GM12878 (cell line): Measurements from ENCODE around the gene DOCK9. TPM values are rescaled to one million over a fixed set of nuclear protein-coding genes. Genes with fewer than 3 reads are reported as not detected.

Experiments used
- ATAC-seq: fragments of 200-7000 bp; cut with Tn5 transposase; 3 replicates; pipeline ENCODE4 v1.9.1; 2020; ENCODE audit warnings: mild to moderate bottlenecking, moderate library complexity
- BruUV-seq: library from RNA; stranded (reverse); fragments of 400-500 nt; replicated peaks from 2 replicates; lab custom pipeline; 2021; lab: Mats Ljungman, UMichigan
- CTCF ChIA-PET: fragments of 300-600 bp; sonication (Branson Sonifier 250); formaldehyde crosslinking; extraction: SDS; loops from one replicate; lab custom pipeline; 2021; ENCODE audit warnings: inconsistent platforms; lab: Yijun Ruan, JAX
- POLR2A ChIA-PET: fragments of 350-600 bp; formaldehyde crosslinking; extraction: SDS; loops from one replicate; lab custom pipeline; 2021; ENCODE audit warnings: inconsistent platforms; lab: Charles Lee
- RAD21 ChIA-PET: fragments of 300-600 bp; sonication (Branson Sonifier 250); formaldehyde crosslinking; loops from one replicate; lab custom pipeline; 2023; ENCODE audit warnings: antibody characterized with exemption; ENCODE audit not compliant: unreplicated experiment; lab: Charles Lee
- SMC1A ChIA-PET: fragments of 300-600 bp; sonication (Branson Sonifier 250); formaldehyde crosslinking; loops from one replicate; lab custom pipeline; 2023; ENCODE audit not compliant: unreplicated experiment, uncharacterized antibody; lab: Charles Lee
- DNase-seq: peaks from one replicate; pipeline ENCODE4 v3.0.0-alpha.2; 2011; ENCODE audit warnings: low read depth, low spot score
- FAIRE-seq: peaks from 3 replicates; lab custom pipeline; 2011; peaks lifted over from hg19 to GRCh38; lab: Jason Lieb, UNC
- H2AFZ ChIP-seq: 2 replicates; pipeline ENCODE4 v1.6.0; 2011; ENCODE audit warnings: low read depth, low read length, control low read depth; ENCODE audit not compliant: control insufficient read depth
- H3K27ac ChIP-seq: 2 replicates; pipeline ENCODE4 v1.5.1; 2011; ENCODE audit warnings: control low read depth; ENCODE audit not compliant: control insufficient read depth, insufficient read depth
- H3K27me3 ChIP-seq, 2 experiments: replicated peaks in 1 of 2; 2 replicates each; pipeline versions ENCODE4 v1.6.0 to v1.6.1; 2011; ENCODE audit warnings: low read length in 1 of 2; ENCODE audit not compliant: control insufficient read depth in 2 of 2, insufficient read depth in 2 of 2
- H3K36me3 ChIP-seq, 2 experiments: 2 replicates each; pipeline ENCODE4 v1.5.1; 2011; ENCODE audit warnings: low read length in 1 of 2; ENCODE audit not compliant: control insufficient read depth in 2 of 2, insufficient read depth in 2 of 2
- H3K4me1 ChIP-seq: 2 replicates; pipeline ENCODE4 v1.6.1; 2011; ENCODE audit warnings: mild to moderate bottlenecking, low read length, moderate library complexity, mixed read lengths; ENCODE audit not compliant: control insufficient read depth, insufficient read depth
- H3K4me2 ChIP-seq: 2 replicates; pipeline ENCODE4 v1.6.0; 2011; ENCODE audit warnings: control low read depth; ENCODE audit not compliant: control insufficient read depth, insufficient read depth
- H3K4me3 ChIP-seq: fragments of 200-600 bp; sonication (generic); 2 replicates; pipeline ENCODE4 v1.5.1; 2016
- H3K79me2 ChIP-seq: 2 replicates; pipeline ENCODE4 v1.6.0; 2011; ENCODE audit warnings: low read length; ENCODE audit not compliant: control insufficient read depth, insufficient read depth
- H3K9ac ChIP-seq: 2 replicates; pipeline ENCODE4 v1.8.0; 2011; ENCODE audit warnings: low read length, control low read depth, mixed read lengths; ENCODE audit not compliant: control insufficient read depth, insufficient read depth
- H3K9me3 ChIP-seq: replicated peaks from 3 replicates; pipeline ENCODE4 v1.5.1; 2011; ENCODE audit warnings: mild to moderate bottlenecking, low read length; ENCODE audit not compliant: control insufficient read depth, insufficient read depth
- H4K20me1 ChIP-seq: 2 replicates; pipeline ENCODE4 v1.6.0; 2011; ENCODE audit not compliant: control insufficient read depth, insufficient read depth
- BACH1 ChIP-seq: fragments of 450-650 bp; IDR thresholded peaks from 2 replicates; pipeline ENCODE4 v1.6.1; 2017; ENCODE audit warnings: mild to moderate bottlenecking, borderline replicate concordance
- BCL11A ChIP-seq: IDR thresholded peaks from 2 replicates; pipeline ENCODE4 v1.6.1; 2011; ENCODE audit warnings: low read depth, low read length
- BHLHE40 ChIP-seq, 2 experiments: fragments of 450-650 bp in 1 of 2; IDR thresholded peaks; 2 replicates each; pipeline ENCODE4 v1.6.1; 2011 to 2017; ENCODE audit warnings: low read depth in 2 of 2, borderline replicate concordance in 1 of 2, improper control_type of control experiment in 1 of 2, low read length in 1 of 2, mild to moderate bottlenecking in 1 of 2
- CBX3 ChIP-seq: fragments of 200-600 bp; sonication (generic); IDR thresholded peaks from 2 replicates; pipeline ENCODE4 v1.6.1; 2016; ENCODE audit warnings: low read depth, borderline replicate concordance
- FOXK2 ChIP-seq: fragments of 450-650 bp; IDR thresholded peaks from 2 replicates; pipeline ENCODE4 v1.6.1; 2017; ENCODE audit warnings: mild to moderate bottlenecking, moderate library complexity
- FOXM1 ChIP-seq: IDR thresholded peaks from 2 replicates; pipeline ENCODE4 v1.6.1; 2012; ENCODE audit warnings: low read depth, mild to moderate bottlenecking, inconsistent platforms, low read length, moderate library complexity
- GABPA ChIP-seq: IDR thresholded peaks from 2 replicates; pipeline ENCODE4 v1.6.1; 2014; ENCODE audit warnings: antibody characterized with exemption, low read depth, mild to moderate bottlenecking, inconsistent platforms
- MXI1 ChIP-seq: fragments of 150-350 bp; IDR thresholded peaks from 2 replicates; pipeline ENCODE4 v1.6.1; 2011; ENCODE audit warnings: low read depth, mild to moderate bottlenecking, inconsistent platforms, low read length, improper control_type of control experiment
- NFIC ChIP-seq: IDR thresholded peaks from 2 replicates; pipeline ENCODE4 v1.6.1; 2012; ENCODE audit warnings: low read depth, mild to moderate bottlenecking, inconsistent platforms, low read length, moderate library complexity
- NRF1 ChIP-seq: conservative IDR thresholded peaks from 2 replicates; pipeline ENCODE4 v1.6.1; 2011; ENCODE audit warnings: mild to moderate bottlenecking, low read depth, low read length, improper control_type of control experiment
- RAD51 ChIP-seq: fragments of 450-650 bp; IDR thresholded peaks from 2 replicates; pipeline ENCODE4 v1.6.1; 2016; ENCODE audit warnings: moderate library complexity, mild to moderate bottlenecking, inconsistent platforms
- RB1 ChIP-seq: fragments of 450-650 bp; formaldehyde crosslinking; IDR thresholded peaks from 2 replicates; pipeline ENCODE4 v1.6.1; 2017; ENCODE audit warnings: mild to moderate bottlenecking, borderline replicate concordance
- SPI1 ChIP-seq: IDR thresholded peaks from 2 replicates; pipeline ENCODE4 v1.6.1; 2011; ENCODE audit warnings: low read depth, mild to moderate bottlenecking, low read length, moderate library complexity, borderline replicate concordance; ENCODE audit not compliant: insufficient read depth
- STAT1 ChIP-seq: fragments of 450-650 bp; conservative IDR thresholded peaks from 2 replicates; pipeline ENCODE4 v1.6.1; 2014; ENCODE audit warnings: antibody characterized with exemption, mild to moderate bottlenecking
- ZBTB33 ChIP-seq: fragments of 450-650 bp; IDR thresholded peaks from 2 replicates; pipeline ENCODE4 v1.6.1; 2017; ENCODE audit warnings: mild to moderate bottlenecking
- WGBS: methylation state at CpG from one replicate; pipeline ENCODE4 v1.1.6; 2016; ENCODE audit warnings: low lambda C conversion rate; ENCODE audit not compliant: insufficient replicate concordance, insufficient coverage; ENCODE audit errors: missing lambda C conversion rate; 5-methylcytosine and 5-hydroxymethylcytosine counted together
- in situ Hi-C: fragments of 300-500 bp; cut with MboI; formaldehyde crosslinking; loops from 9 replicates; pipeline ENCODE4 v1.14.3; 2018; ENCODE audit warnings: mixed read lengths
- intact Hi-C: fragments of 100-400 bp; cut with micrococcal nuclease; formaldehyde crosslinking; loops from one replicate; pipeline ENCODE4 v1.14.2; 2022; ENCODE audit not compliant: unreplicated experiment
- polyA plus RNA-seq, 11 experiments: library from polyadenylated mRNA; depleted of rRNA in 4 of 11; unstranded in 6 of 11; stranded (reverse) in 5 of 11; fragments of >200 nt; fragmentation: Nextera tagmentation in 4 of 11; fragmentation: Illumina TruSeq in 1 of 11; extraction: Ambion mirVana in 4 of 11; extraction: Trizol in 1 of 11; gene quantifications; 1 replicate in 1 of 11; 2 replicates in 10 of 11; pipeline versions ENCODE4 v1.2.1 to v1.2.3, GENCODE V29; 2011 to 2016; ENCODE audit warnings: inconsistent platforms in 2 of 11, missing spikeins in 2 of 11, low read depth in 1 of 11
- total RNA-seq, 4 experiments: library from RNA; depleted of rRNA in 3 of 4; stranded (reverse); fragments of >200 nt in 3 of 4; fragmentation: Illumina TruSeq in 1 of 4; extraction: Trizol in 1 of 4; gene quantifications; 2 replicates each; pipeline versions ENCODE4 v1.2.1 to v1.2.3, GENCODE V29; 2013 to 2021

DOCK9 gene
- total and polyA plus RNA-seq, 10 of the 15 experiments (the other 5 are each of a cell fraction or from before 2014, with no cell fraction given), result 0.09 to 2.9 (median 0.74) TPM

- CTCF ChIA-PET, result interaction anchor here (0.5 to 2.1 kb wide), 2 partner anchors 40 to 264 kb away, joined by 3 to 6 read pairs; no protein-coding TSS in a partner anchor
- RAD21 ChIA-PET, result interaction anchor here (1.1 kb wide), 1 partner anchor 15 kb away, joined by 3 read pairs; no protein-coding TSS in a partner anchor
- intact Hi-C loops, result no loop called here
- Histone ChIP-seq H3K27me3 (no peaks in the 10 kb centered on the region), H3K36me3 (no peaks in the 10 kb centered on the region), H3K9me3 (no peaks in the 10 kb centered on the region), H3K9ac (no peak overlapping the region), H3K4me1 (no peaks in the 10 kb centered on the region), H3K27ac (no peak overlapping the region), H3K4me2 (no peak overlapping the region), H2AFZ (no peak overlapping the region), H3K4me3 (no peak overlapping the region), H3K79me2 (no peaks in the 10 kb centered on the region), H4K20me1 (no peaks in the 10 kb centered on the region)
- SMC1A ChIA-PET, result interaction anchor here (1.6 kb wide), 1 partner anchor 21 kb away, joined by 4 read pairs; no protein-coding TSS in a partner anchor
- TF ChIP-seq CBX3 (no peak), NFIC (no peak), FOXM1 (no peak)
- no peak for DNase-seq
- in situ Hi-C loops, result no loop called here
- FAIRE-seq, result no peak
- WGBS, result 35% methylated on average over 14 of the region's 14 CpGs
- no TSS peak for BruUV-seq
- POLR2A ChIA-PET, result no interaction called here
- no peak for ATAC-seq
Observed at GRCh38 chr13:98800078-98800477, 177.8 kb downstream of the DOCK9 start.

DNA sequence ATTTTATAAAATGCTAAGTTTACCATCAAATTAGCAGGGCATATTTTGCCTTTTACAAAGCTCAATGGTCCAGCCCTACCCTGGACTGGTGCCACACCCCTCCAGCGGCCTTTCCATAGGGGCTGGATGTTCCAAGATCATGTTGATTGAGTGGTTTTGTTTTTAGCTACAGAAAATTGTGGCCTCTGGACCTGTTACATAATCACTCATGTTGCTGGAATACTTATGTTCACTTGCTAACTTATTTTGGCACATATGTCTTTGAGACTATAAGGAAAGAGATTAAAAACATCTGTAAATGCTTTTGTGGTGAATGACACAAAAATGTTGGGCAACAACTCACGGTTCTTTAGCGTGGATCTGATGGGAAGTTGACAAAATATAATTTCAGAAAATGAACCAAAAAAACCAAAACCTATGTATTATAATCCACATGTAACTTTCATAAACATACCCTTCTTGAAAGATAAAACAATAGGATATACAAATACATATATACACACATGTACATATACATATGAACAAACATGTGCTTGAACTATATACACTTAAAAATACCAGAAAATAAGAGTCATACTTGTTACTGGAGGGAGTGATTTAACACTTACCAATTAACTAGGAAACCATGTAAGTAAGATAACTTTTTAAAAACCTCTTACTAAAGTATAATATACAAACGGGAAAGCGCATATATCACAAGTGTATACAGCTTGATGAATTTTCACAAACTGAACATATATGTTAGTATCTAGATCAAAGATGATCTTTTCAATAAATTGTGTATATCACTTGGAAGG, 178.8 kb downstream of the DOCK9 start:
- no TSS peak for BruUV-seq
- FAIRE-seq (no peak), DNase-seq (no peak), ATAC-seq (no peak)
- RAD21 ChIA-PET, result interaction anchor here (1.1 to 1.2 kb wide), 2 partner anchors 14 to 22 kb away, joined by 3 read pairs; no protein-coding TSS in a partner anchor
- CTCF ChIA-PET, result interaction anchor here (0.7 kb wide), 1 partner anchor 9 kb away, joined by 3 read pairs; no protein-coding TSS in a partner anchor
- intact Hi-C loops, result no loop called here
- H3K4me3 ChIP-seq, result no peak overlapping the region
- H2AFZ ChIP-seq, result no peak overlapping the region
- no peak overlapping the region for H3K9ac ChIP-seq
- H3K9me3 ChIP-seq, result no peaks in the 10 kb centered on the region
- WGBS, result 25% methylated on average over 5 of the region's 5 CpGs
- H3K4me2 ChIP-seq, result no peak overlapping the region
- no peaks in the 10 kb centered on the region for H3K79me2 ChIP-seq
- no peaks in the 10 kb centered on the region for H3K4me1 ChIP-seq
- SMC1A ChIA-PET, result interaction anchor here (1.6 kb wide), 1 partner anchor 22 kb away, joined by 4 read pairs; no protein-coding TSS in a partner anchor
- H3K36me3 ChIP-seq, result no peaks in the 10 kb centered on the region
- in situ Hi-C loops, result no loop called here
- POLR2A ChIA-PET, result no interaction called here
- no peak overlapping the region for H3K27ac ChIP-seq
- H3K27me3 ChIP-seq, result no peaks in the 10 kb centered on the region
- no peaks in the 10 kb centered on the region for H4K20me1 ChIP-seq
- TF ChIP-seq SPI1, result no peak
- TF ChIP-seq BCL11A, result no peak
- TF ChIP-seq BHLHE40 (IDR thresholded peaks at IDR 0.05; ENCODE audit: borderline replicate concordance in 1 of 2, low read depth in 2 of 2, low read length in 1 of 2), result no peak
- no peak for TF ChIP-seq RB1
- no peak for TF ChIP-seq RAD51
- TF ChIP-seq BACH1, result no peak
- no peak for TF ChIP-seq NRF1
- TF ChIP-seq MXI1, result no peak
- no peak for TF ChIP-seq FOXM1
- TF ChIP-seq ZBTB33, result no peak
- no peak for TF ChIP-seq STAT1
- TF ChIP-seq GABPA, result no peak
- no peak for TF ChIP-seq FOXK2
